PC-3 (cell line): ENCODE results near the gene IL1RN. TPM values are rescaled to one million over a fixed set of nuclear protein-coding genes. Genes with fewer than 3 reads are reported as not detected.

Source experiments
- ATAC-seq: fragments of 200-7000 bp; cut with Tn5 transposase; 2 replicates; pipeline ENCODE4 v1.9.1; 2020; ENCODE audit warnings: mild to moderate bottlenecking, moderate library complexity
- BruUV-seq: library from RNA; stranded (reverse); fragments of 400-500 nt; replicated peaks from 2 replicates; lab custom pipeline; 2021; lab: Mats Ljungman, UMichigan
- CTCF ChIA-PET: fragments of 300-600 bp; sonication (Branson Sonifier 250); formaldehyde crosslinking; loops from one replicate; lab custom pipeline; 2022; ENCODE audit warnings: antibody characterized with exemption; lab: Charles Lee
- POLR2A ChIA-PET: fragments of 300-600 bp; sonication (Branson Sonifier 250); formaldehyde crosslinking; loops from one replicate; lab custom pipeline; 2022; ENCODE audit warnings: antibody characterized with exemption; ENCODE audit not compliant: unreplicated experiment; lab: Charles Lee
- DNase-seq: peaks from one replicate; pipeline ENCODE4 v3.0.0-alpha.2; 2015
- H2AFZ ChIP-seq: fragments of 300-600 bp; sonication (generic); 2 replicates; pipeline ENCODE4 v1.6.0; 2016; ENCODE audit warnings: antibody characterized with exemption, low read length
- H3F3A ChIP-seq: fragments of 300-600 bp; sonication (generic); one replicate; pipeline ENCODE4 v1.6.0; 2017; ENCODE audit warnings: antibody characterized with exemption, low read length, control low read depth, mild to moderate bottlenecking; ENCODE audit not compliant: unreplicated experiment
- H3K27ac ChIP-seq: fragments of 300-600 bp; sonication (generic); 2 replicates; pipeline ENCODE4 v1.5.1; 2016; ENCODE audit warnings: mild to moderate bottlenecking, low read length
- H3K27me3 ChIP-seq: fragments of 300-600 bp; sonication (generic); 2 replicates; pipeline ENCODE4 v1.6.1; 2016; ENCODE audit warnings: low read length, mixed read lengths
- H3K36me3 ChIP-seq: fragments of 300-600 bp; sonication (generic); 2 replicates; pipeline ENCODE4 v1.6.1; 2016; ENCODE audit warnings: low read depth, mixed run types, low read length, mixed read lengths
- H3K4me1 ChIP-seq: fragments of 300-600 bp; sonication (generic); 2 replicates; pipeline ENCODE4 v1.5.1; 2016; ENCODE audit warnings: low read length; ENCODE audit not compliant: insufficient read depth
- H3K4me2 ChIP-seq: fragments of 300-600 bp; sonication (generic); 2 replicates; pipeline ENCODE4 v1.6.0; 2016; ENCODE audit warnings: low read length
- H3K4me3 ChIP-seq: fragments of 300-600 bp; sonication (generic); 2 replicates; pipeline ENCODE4 v1.5.1; 2016; ENCODE audit warnings: mild to moderate bottlenecking, low read length, mixed read lengths
- H3K79me2 ChIP-seq: fragments of 300-600 bp; sonication (generic); 2 replicates; pipeline ENCODE4 v1.6.1; 2017; ENCODE audit warnings: low read length, mixed read lengths
- H3K9ac ChIP-seq: fragments of 300-600 bp; sonication (generic); 2 replicates; pipeline ENCODE4 v1.6.0; 2016; ENCODE audit warnings: mild to moderate bottlenecking, low read length
- H3K9me2 ChIP-seq: fragments of 300-600 bp; sonication (generic); replicated peaks from 2 replicates; pipeline ENCODE4 v1.6.1; 2016; ENCODE audit warnings: mixed run types, low read length, mixed read lengths
- H3K9me3 ChIP-seq: fragments of 300-600 bp; sonication (generic); 2 replicates; pipeline ENCODE4 v1.6.1; 2016; ENCODE audit warnings: low read length, mixed read lengths
- H4K20me1 ChIP-seq: fragments of 300-600 bp; sonication (generic); 2 replicates; pipeline ENCODE4 v1.6.1; 2016; ENCODE audit warnings: low read length, mixed read lengths
- EZH2 ChIP-seq: fragments of 300-600 bp; sonication (generic); IDR thresholded peaks from one replicate; pipeline ENCODE4 v1.6.1; 2017; ENCODE audit warnings: antibody characterized with exemption, mild to moderate bottlenecking, low read length; ENCODE audit not compliant: unreplicated experiment
- EZH2phosphoT487 ChIP-seq: fragments of 300-600 bp; sonication (generic); IDR thresholded peaks from 2 replicates; pipeline ENCODE4 v1.6.1; 2018; ENCODE audit warnings: mild to moderate bottlenecking, antibody characterized with exemption, low read length, borderline replicate concordance
- intact Hi-C: fragments of 100-400 bp; cut with micrococcal nuclease; formaldehyde crosslinking; loops from 2 replicates; pipeline ENCODE4 v1.9.0; 2023
- total RNA-seq: library from RNA; depleted of rRNA; stranded (reverse); fragments of >200 nt; gene quantifications from 2 replicates; pipeline ENCODE4 v1.2.3, GENCODE V29; 2014
- TF ChIP-seq, protein P1 (sequence below): fragments of 300-600 bp; sonication (generic); conservative IDR thresholded peaks from 2 replicates; pipeline ENCODE4 v1.5.1; 2017; ENCODE audit warnings: antibody characterized with exemption, low read depth, mild to moderate bottlenecking, low read length

Gene IL1RN
- total RNA-seq, 1 experiment from 2014 or later, result 1.3 TPM

DNA sequence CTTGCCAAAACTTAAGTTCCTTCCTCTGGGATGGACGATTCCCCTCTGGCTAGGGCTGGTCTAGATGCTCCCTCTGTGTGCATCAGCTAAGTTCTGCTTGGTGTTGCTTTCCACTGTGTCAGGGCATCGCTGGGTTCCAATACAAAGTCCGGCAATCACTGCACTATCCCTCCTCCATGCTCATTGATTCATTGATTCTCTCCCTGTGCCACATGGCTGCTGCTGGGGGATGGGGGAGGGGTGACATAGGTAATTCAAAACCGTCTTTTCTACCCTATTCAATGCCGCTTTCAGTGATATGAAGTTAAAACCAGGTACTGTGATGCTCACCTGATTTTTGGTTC, 22.8 kb downstream of the IL1RN start:
- intact Hi-C loops, result no loop called here
- ATAC-seq (no peak), DNase-seq (no peak)
- TF ChIP-seq, protein P1, sequence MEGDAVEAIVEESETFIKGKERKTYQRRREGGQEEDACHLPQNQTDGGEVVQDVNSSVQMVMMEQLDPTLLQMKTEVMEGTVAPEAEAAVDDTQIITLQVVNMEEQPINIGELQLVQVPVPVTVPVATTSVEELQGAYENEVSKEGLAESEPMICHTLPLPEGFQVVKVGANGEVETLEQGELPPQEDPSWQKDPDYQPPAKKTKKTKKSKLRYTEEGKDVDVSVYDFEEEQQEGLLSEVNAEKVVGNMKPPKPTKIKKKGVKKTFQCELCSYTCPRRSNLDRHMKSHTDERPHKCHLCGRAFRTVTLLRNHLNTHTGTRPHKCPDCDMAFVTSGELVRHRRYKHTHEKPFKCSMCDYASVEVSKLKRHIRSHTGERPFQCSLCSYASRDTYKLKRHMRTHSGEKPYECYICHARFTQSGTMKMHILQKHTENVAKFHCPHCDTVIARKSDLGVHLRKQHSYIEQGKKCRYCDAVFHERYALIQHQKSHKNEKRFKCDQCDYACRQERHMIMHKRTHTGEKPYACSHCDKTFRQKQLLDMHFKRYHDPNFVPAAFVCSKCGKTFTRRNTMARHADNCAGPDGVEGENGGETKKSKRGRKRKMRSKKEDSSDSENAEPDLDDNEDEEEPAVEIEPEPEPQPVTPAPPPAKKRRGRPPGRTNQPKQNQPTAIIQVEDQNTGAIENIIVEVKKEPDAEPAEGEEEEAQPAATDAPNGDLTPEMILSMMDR, result no peak
- TF ChIP-seq EZH2phosphoT487 (no peak), EZH2 (no peak)
- no peaks in the 10 kb centered on the region for H3K9me3 ChIP-seq
- peaks cover 7% of the 10 kb centered on the region; the same call in 1 of the 2 replicates for H3K4me1 ChIP-seq
- H3K9ac ChIP-seq, result no peak overlapping the region
- no peaks in the 10 kb centered on the region for H3K36me3 ChIP-seq
- BruUV-seq, result no TSS peak
- no peak overlapping the region for H3K4me2 ChIP-seq
- H3K9me2 ChIP-seq, result no peaks in the 10 kb centered on the region
- H3K4me3 ChIP-seq, result no peak overlapping the region
- H3K27me3 ChIP-seq, result no peaks in the 10 kb centered on the region
- H2AFZ ChIP-seq, result no peak overlapping the region
- no peaks in the 10 kb centered on the region for H3F3A ChIP-seq
- no peak overlapping the region for H3K27ac ChIP-seq
- H3K79me2 ChIP-seq, result no peaks in the 10 kb centered on the region
- ChIA-PET POLR2A (no interaction called here), CTCF (interaction anchor here (1.2 kb wide), 1 partner anchor 12 kb away, joined by 5 read pairs; no protein-coding TSS in a partner anchor)
- H4K20me1 ChIP-seq, result no peaks in the 10 kb centered on the region

DNA sequence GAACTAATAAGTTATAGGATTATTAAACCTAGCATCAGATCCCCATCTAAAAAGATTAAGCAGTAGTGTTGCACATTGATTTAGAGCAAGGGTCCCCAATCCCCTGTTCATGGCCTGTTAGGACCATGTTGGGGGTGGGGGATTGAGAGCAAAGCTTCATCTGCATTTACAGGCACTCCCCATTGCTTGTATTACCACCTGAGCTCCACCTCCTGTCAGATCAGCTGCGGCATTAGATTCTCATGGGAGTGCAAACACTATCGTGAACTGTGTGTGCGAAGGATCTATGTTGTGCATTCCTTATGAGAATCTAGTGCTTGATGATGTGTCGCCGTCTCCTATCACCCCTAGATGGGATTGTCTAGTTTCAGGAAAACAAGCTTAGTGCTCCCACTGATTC, 27.9 kb downstream of the IL1RN start:
- Histone ChIP-seq H3K27ac (no peak overlapping the region), H3K9me3 (no peaks in the 10 kb centered on the region), H3K9me2 (no peaks in the 10 kb centered on the region), H3K4me3 (no peak overlapping the region), H3K9ac (no peak overlapping the region), H3K36me3 (no peaks in the 10 kb centered on the region), H3K27me3 (no peaks in the 10 kb centered on the region), H4K20me1 (no peaks in the 10 kb centered on the region), H3K79me2 (peaks cover 25% of the 10 kb centered on the region), H3F3A (no peaks in the 10 kb centered on the region), H2AFZ (no peak overlapping the region), H3K4me1 (peaks cover 30% of the 10 kb centered on the region), H3K4me2 (no peak overlapping the region)
- DNase-seq, result no peak
- ChIA-PET POLR2A (no interaction called here), CTCF (interaction anchor here (1.8 kb wide), 1 partner anchor 17 kb away, joined by 5 read pairs; no protein-coding TSS in a partner anchor)
- no TSS peak for BruUV-seq
- ATAC-seq, result no peak
- no peak for TF ChIP-seq EZH2
- TF ChIP-seq, protein P1, result no peak
- no peak for TF ChIP-seq EZH2phosphoT487
- intact Hi-C loops, result loop anchor here (5.0 kb wide), 1 partner anchor 737 kb away; the partner anchor contains the start of gene ACTR3
